ENCODE measurements around the gene SPRY4.
A peak's percentile ranks its signal among the peaks of the same experiment; 100 is the strongest.
"Not testable (repeated sequence)": the region's sequence is repeated elsewhere in the genome, so short reads cannot be mapped to it uniquely, and the experiment has no call there.

Gene SPRY4

GRCh38 chr5:142324871-142325724 is at the start of gene SPRY4:
TSS of gene SPRY4 (minus strand) at chr5:142325021. CDS start at chr5:142315108, 9,913 bp downstream.
- DNase-seq = peak; percentile 81

DNA sequence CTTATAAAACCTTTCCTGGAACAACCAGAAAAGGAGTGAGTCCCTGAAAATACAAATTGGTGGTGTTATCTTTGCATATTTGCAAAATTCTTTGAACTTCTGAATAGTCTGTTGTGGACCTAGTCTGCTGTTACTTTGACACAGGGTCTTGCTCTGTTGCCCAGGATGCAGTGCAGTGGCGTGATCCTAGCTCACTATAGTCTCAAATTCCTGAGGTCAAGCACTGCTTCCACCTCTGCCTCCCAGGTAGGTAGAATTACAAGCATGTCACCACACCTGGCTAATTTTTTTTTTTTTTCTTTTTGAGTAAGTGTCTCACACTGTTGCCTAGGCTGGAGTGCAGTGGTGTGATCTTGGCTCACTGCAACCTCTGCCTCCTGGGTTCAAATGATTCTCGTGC is 43.7 kb upstream of the SPRY4 start:
- DNase-seq = no peak

DNA sequence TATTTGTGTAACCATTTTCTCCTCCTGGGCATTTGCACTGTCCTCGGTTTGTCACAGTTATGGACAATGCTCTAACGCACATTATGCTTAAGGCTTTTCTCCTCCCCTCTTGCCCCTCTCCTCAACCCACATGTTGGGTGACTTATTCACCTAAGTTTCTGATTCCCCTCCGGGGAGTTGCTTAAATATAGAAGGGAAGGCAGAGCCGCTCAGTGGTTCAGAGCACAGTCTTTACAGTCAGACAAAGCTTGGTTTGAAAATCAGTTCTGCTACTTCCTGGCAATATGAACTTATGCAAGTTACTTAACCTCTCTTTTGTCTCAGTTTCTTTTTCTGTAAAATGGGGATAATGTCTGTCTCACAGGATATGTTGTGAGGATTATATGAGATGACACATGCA is 41.2 kb upstream of the SPRY4 start:
- DNase-seq = no peak

DNA sequence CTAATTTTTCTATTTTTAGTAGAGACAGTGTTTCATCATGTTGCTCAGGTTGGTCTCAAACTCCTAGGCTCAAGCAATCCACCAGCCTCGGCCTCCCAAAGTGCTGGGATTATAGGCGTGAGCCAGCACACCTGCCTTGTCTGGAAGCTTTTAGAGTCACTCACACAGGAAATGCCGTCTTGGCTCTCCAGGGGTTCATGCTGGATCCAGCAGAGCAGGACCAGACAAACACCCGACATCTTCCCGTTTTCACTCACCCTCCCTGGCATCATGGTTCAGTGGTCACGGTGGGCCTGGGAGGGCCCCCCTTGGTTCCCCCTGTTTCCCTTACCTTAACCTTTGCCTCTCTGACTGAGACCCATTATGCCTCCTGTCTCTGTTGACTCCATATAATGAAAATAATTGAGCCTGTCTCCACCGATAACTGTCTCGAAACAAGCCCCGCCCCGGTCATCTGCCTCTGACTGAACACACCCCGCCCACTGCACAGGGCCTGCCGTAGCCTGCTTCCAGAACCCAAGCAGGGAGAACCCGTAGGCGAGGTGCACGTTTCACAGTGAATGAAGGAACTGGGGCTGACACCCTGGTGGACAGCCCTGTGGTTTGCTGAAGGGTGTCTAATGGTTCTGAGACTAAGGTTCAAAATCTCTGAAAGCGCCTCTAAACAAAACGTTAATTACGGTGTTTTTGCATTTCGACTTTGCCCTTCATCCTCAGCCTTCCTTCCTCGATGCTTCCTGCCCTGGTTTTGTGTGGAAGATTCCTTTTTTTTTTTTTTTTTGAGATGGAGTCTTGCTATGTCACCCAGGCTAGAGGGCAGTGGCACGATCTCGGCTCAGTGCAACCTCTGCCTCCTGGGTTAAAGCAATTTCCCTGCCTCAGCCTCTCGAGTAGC is 39.7 kb upstream of the SPRY4 start:
- DNase-seq = no peak

DNA sequence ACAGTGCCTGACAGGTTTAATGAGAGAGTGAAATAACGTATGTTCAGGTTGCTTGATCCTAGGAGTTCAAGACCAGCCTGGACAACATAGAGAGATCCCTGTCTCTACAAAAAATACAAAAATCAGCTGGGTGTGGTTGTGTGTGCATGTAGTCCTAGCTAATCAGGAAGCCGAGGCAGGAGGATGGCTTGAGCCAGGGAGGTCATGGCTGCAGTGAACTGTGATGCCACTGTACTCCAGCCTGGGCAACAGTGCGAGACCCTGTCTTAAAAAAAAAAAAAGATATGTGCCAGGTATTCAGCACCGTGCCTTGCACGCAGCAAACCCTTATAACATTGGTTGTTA is 38.8 kb upstream of the SPRY4 start:
- no peak for DNase-seq

DNA sequence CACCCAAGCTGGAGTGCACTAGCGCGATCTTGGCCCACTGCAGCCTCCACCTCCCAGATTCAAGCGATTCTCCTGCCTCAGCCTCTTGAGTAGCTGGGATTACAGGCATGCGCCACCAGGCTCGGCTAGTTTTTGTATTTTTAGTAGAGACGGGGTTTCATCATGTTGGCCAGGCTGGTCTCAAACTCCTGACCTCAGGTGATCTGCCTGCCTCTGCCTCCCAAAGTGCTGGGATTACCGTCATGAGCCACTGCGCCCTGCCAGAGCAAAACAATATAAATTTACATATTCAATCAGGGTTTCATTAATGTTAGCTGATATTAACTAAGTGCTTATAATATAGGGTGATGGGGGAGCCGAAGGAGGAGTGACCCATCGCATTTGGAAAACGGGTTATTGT is 37.4 kb upstream of the SPRY4 start:
- DNase-seq = not testable (repeated sequence)

DNA sequence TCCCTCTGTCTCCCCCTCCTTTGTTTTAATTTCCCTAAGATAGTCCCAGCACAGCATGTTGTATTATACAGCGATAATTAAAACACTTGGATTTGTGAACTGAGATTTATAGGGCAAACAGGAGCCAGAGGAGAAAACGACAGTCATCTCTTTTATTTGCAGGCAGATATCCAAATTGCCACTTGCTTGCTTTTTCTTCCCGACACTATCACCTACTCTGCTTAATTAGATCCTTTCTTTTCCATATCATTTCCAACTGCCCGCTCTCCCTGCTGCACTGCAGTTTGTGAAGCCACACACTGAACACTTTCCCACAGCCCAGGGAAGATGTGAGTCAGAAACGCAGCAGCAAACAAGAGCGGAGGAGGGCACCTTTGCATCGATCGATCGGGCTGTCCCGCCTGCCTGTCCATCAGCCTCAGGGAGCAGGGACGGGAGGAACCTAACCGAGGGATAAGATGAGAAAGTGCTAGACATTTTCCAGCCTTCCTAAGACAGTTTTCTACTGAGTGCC is 35.8 kb upstream of the SPRY4 start:
- no peak for DNase-seq

DNA sequence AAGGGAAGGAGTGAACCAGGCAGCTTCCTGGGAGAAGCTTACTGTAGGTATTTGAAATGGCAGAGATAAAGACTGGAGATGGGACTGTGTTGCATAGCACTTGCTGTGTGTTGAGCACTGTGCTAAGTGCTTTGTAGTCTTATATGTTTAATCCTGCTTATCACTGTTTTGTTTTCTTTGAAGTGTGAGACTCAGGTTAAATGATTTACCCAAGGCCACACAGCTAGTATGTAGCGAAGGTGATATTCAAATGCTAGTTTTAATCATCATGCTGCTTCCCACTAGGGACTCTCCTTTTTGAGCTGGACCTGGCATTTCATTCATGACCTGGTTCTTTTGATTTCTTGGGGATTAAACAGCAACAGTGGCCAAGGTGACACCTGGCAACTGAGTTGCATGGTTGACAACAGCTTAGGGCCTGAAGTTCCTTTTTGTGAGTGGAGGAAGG is 35.3 kb upstream of the SPRY4 start:
- no peak for DNase-seq

DNA sequence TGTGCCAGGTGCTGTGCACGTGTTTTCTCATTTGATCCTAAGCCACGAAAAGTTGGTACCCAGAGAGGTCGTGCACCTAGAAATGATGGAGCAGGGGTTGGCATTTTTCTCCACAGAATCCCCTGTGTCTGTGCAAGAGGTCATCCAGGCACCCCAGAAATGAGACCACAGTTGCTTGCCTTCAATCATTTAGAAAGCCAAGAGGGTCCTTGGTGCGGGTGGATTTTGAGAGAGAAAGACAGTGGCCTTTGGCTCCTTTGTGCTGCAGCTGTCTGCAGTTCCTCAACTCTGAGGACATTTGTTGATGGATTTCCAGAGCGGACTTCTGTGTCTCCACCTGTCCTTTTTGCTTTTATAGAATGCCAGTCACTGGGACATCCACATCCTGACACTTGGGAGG is 33.8 kb upstream of the SPRY4 start:
- no peak for DNase-seq

DNA sequence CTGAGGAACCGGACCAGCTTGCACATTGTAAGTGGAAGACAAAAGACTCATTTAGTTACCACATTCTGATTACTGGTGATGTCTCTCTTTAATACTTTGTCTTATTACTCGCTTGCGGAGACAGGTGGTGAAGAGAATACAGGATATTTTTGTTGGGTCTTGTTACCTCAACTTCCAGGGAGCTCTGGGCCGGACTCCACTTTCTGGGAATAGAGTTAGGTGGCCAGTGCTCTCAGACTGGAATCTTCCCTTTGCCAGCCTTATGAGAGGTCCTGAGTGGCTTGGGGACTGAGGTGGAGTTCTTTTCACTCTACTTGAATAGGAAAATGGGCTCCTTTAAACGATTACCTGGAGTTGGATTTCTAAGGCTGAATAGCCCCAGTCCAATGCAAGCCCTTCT is 33.3 kb upstream of the SPRY4 start:
- no peak for DNase-seq

- no peak for DNase-seq
Observed at GRCh38 chr5:142357469-142358090, 32.8 kb upstream of the SPRY4 start.

DNA sequence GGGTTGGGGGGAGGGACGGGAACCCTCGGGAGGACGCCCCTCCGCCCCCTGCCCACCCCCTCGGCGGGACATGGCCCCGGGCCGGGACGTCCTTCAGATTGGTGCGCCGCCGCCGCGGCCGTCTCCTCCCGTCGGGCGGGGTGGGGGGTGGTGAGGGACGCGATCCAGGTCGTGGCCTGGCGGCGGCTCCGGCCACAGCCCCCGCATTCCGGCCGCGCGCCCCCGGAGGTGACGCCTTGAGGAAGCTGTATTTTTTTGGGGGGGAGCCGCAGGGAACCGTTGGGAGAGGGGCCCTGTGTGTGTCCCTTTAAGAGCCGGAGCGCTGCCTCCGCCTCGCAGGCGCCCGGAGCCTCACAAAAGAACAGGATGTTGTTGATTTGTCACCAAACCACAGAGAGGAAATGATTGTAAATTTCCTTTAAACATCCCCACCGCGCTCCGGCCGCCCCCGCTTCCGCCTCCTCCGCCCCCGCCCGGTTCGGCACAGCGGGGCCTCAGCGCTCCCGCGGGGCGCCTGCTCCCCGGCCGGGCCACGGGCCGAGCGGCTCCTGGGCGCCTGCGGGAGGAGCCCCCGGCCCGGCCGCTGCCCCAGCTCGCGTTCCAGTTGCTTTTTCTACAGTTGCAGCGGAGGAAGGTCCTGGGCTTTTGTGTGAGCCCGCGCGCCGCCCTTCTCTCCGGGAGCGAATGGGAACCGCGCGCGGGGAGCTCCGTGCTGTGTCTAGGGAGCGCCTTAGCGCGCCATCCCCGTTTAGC is 32.1 kb upstream of the SPRY4 start:
- peak; percentile 19 for DNase-seq

DNA sequence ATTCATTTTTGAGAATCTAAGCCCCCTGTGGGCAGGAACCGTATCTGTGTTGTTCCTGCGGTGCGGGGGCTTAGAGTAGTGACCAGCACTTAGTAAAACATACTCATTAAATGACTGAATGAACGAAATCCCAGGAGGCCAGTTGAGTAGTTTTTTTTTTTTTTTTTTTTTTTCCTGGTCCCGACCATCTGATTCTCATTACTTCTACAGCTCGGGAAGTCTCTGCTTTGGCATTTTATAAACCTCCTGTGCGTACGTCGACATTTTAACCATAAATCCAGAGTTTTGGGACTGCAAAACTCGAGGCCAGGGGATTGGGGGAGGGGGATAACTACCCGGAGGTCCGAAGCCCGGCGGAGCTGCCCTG is 31.5 kb upstream of the SPRY4 start:
- DNase-seq = no peak

DNA sequence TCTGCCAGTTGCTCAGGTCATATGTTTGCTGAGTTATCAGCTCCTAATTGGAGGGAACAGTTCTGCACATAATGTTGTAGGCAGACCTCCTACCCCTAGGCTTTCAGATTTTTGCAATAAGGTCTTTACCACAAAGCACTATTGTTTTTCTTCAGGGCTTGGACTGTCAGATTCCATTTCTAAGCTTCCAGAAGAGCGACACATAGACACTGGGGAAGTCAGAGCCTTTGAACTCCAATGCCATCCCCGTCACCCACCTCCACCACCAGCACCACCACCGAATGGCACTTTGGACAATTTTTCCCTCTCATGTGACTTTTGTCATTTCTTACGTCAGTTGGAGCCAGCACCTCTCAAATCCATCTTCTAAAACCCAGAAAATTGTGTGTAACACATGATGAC is 28.3 kb upstream of the SPRY4 start:
- DNase-seq = no peak

GRCh38 chr5:142350021-142350420 is 25.2 kb upstream of the SPRY4 start:
- DNase-seq = no peak

DNA sequence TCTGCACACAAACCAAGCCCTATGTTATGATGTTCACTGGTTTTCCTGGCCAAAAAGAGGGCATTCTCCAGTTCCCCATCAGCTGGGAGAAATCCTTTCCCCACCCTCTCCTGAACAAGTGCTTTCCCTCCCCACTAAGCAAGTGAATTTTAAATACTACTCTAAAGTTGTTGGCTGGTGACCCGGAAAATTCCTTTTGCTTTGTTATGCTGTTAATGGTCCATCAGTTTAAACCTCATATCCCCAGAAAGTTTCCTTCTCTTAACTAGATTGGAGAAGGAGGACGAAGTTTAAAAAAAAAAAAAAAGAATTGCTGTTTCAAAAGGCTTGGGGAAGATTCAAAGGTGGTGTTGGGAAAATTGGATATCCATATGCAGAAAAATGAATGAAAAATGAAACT is 21.9 kb upstream of the SPRY4 start:
- DNase-seq = no peak

DNA sequence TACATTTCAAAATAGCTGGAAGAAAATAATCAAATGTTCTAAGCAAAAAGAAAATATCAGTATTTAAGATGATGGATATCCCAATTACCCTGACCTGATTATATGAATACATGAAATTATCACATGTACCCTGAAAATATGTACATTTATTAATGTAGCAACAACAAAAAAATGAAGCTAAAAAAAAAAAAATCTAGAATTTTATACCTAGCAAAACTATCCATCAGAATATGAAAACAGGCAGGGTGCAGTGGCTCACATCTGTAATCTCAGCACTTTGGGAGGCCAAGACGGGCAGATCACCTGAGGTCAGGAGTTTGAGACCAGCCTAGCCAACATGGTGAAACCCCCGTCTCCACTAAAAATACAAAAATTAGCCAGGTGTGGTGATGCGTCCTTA is 20.1 kb upstream of the SPRY4 start:
- DNase-seq = not testable (repeated sequence)

DNA sequence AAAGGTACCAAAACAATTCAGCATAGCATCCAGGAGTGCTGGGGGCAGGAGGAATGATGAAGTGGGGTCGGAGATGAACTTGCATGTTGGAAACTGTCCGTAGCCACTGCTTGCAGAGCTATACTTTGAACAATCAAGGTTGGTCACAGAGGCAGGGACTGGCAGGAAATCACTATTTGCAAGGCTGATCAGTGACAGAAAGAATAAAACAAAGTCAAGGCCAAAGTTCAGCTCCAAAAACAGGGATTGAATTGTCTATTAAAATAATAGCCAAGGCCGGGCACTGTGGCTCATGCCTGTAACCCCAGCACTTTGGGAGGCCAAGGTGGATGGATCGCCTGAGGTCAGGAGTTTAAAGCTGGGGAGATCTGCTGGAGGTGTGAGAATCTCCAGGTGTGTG is 18.7 kb upstream of the SPRY4 start:
- no peak for DNase-seq

DNA sequence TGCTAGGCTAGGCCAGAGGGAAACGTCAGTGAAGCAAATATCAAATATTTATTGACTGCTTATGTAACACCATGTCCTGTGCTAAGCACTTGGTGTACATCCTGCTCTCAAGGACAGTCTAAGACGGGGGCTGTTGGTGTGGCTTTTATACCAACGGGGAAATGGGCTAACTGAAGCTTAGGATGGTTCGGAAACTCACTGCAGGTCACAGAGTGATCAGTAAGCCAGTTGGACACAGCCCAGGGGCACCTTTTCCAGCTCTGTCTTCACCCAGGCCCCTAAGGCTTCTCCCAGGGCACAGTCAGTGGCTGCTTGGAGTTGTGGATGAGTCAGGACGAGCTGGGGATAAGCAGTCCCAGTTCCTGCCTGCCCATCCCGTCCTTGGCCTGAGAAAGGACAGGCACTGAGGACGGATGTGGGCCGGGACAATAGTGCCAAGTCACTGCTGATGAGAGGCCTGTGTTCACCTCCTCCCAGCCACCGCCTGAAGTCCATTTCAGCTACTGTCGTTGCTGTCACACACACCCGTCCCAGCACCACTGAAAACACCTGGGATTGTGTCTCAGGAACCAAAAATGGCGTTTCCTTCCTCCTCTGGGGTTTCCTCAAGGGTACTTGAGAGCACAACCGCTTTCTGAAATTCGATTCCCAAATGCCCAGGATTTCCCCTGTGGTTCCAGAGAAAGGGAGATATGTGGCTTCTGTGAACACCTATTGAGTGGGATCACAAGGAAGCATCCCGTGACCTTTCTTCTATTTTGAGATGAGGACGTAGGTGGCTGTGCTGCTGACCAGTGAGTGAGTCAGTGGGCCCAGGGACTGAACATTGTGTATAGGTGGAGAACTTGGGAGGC is 17.5 kb upstream of the SPRY4 start:
- DNase-seq = no peak

GRCh38 chr5:142339781-142340180 is 15.0 kb upstream of the SPRY4 start:
- no peak for DNase-seq

DNA sequence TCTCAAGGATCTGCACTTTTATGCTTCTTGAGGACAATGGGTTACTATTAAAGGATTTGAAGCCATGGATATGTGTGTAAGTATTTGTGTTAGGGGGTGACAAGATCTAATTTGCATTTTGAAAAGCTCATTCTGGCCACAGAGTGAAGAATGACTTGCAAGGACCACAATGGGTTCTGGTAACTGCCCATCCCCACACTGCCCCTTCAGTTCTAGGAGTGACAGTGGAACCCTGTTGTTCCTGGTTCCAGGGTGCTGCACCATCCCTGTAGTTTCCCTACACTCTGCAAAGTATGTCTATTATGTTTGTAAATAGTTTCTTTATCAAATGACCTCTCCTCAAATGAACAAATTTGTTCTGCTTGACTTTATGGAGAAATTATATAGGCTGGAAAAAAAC is 9.7 kb upstream of the SPRY4 start:
- DNase-seq = no peak

- not testable (repeated sequence) for DNase-seq
Observed at GRCh38 chr5:142333749-142334148, 8.9 kb upstream of the SPRY4 start.

All from DMS79 treated with DMSO at 0.1 percent for 48 hours (cell line).